ENCODE measurements around the gene CKAP2. TPM values are rescaled to one million over a fixed set of nuclear protein-coding genes. Genes with fewer than 3 reads are reported as not detected.

The CKAP2 gene
- total and polyA plus RNA-seq, 2 of the 8 experiments (the other 6 are each of a cell fraction or from before 2014, with no cell fraction given), result 8.3 to 70.7 TPM

DNA sequence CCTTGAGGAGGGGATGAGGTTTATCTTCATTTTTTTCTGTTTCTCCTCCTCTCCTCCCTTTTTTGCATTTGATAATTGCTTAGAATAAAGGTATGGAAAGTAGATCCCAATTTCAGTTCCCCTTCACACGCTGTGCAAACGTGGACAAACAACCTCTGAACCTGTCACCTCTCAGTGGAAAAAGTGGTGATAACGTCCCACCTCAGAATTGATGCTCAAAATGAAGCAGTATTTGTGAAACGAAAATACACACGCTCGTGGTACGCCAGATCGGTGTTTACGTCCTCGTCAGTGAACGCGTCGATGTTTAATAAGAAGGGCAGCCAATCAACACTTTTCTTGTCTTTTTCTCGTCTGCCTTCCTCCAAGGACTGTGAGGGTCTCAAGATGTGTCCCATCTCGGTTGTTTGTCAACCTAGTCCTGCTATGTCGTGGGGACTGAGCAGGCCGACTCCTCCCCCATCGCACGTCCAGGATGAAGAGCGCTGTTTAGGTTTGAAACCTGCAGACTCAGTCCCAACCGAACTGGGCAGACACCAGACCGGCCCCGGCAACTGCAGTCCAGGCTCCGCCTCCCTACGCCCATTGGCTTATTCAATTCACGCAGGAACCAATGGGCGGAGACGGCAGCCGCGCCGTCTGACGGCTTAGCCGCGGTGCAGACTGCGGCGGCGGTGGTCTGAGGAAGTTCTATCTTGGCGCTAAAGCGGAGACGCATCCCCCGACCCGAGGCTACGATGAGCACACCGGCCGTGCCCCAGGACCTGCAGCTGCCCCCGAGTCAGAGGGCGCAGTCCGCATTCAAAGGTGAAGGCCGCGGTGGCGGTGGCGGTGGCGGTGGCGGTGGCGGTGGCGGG is at the start of gene CKAP2 (continued):
- TF ChIP-seq, protein P1, sequence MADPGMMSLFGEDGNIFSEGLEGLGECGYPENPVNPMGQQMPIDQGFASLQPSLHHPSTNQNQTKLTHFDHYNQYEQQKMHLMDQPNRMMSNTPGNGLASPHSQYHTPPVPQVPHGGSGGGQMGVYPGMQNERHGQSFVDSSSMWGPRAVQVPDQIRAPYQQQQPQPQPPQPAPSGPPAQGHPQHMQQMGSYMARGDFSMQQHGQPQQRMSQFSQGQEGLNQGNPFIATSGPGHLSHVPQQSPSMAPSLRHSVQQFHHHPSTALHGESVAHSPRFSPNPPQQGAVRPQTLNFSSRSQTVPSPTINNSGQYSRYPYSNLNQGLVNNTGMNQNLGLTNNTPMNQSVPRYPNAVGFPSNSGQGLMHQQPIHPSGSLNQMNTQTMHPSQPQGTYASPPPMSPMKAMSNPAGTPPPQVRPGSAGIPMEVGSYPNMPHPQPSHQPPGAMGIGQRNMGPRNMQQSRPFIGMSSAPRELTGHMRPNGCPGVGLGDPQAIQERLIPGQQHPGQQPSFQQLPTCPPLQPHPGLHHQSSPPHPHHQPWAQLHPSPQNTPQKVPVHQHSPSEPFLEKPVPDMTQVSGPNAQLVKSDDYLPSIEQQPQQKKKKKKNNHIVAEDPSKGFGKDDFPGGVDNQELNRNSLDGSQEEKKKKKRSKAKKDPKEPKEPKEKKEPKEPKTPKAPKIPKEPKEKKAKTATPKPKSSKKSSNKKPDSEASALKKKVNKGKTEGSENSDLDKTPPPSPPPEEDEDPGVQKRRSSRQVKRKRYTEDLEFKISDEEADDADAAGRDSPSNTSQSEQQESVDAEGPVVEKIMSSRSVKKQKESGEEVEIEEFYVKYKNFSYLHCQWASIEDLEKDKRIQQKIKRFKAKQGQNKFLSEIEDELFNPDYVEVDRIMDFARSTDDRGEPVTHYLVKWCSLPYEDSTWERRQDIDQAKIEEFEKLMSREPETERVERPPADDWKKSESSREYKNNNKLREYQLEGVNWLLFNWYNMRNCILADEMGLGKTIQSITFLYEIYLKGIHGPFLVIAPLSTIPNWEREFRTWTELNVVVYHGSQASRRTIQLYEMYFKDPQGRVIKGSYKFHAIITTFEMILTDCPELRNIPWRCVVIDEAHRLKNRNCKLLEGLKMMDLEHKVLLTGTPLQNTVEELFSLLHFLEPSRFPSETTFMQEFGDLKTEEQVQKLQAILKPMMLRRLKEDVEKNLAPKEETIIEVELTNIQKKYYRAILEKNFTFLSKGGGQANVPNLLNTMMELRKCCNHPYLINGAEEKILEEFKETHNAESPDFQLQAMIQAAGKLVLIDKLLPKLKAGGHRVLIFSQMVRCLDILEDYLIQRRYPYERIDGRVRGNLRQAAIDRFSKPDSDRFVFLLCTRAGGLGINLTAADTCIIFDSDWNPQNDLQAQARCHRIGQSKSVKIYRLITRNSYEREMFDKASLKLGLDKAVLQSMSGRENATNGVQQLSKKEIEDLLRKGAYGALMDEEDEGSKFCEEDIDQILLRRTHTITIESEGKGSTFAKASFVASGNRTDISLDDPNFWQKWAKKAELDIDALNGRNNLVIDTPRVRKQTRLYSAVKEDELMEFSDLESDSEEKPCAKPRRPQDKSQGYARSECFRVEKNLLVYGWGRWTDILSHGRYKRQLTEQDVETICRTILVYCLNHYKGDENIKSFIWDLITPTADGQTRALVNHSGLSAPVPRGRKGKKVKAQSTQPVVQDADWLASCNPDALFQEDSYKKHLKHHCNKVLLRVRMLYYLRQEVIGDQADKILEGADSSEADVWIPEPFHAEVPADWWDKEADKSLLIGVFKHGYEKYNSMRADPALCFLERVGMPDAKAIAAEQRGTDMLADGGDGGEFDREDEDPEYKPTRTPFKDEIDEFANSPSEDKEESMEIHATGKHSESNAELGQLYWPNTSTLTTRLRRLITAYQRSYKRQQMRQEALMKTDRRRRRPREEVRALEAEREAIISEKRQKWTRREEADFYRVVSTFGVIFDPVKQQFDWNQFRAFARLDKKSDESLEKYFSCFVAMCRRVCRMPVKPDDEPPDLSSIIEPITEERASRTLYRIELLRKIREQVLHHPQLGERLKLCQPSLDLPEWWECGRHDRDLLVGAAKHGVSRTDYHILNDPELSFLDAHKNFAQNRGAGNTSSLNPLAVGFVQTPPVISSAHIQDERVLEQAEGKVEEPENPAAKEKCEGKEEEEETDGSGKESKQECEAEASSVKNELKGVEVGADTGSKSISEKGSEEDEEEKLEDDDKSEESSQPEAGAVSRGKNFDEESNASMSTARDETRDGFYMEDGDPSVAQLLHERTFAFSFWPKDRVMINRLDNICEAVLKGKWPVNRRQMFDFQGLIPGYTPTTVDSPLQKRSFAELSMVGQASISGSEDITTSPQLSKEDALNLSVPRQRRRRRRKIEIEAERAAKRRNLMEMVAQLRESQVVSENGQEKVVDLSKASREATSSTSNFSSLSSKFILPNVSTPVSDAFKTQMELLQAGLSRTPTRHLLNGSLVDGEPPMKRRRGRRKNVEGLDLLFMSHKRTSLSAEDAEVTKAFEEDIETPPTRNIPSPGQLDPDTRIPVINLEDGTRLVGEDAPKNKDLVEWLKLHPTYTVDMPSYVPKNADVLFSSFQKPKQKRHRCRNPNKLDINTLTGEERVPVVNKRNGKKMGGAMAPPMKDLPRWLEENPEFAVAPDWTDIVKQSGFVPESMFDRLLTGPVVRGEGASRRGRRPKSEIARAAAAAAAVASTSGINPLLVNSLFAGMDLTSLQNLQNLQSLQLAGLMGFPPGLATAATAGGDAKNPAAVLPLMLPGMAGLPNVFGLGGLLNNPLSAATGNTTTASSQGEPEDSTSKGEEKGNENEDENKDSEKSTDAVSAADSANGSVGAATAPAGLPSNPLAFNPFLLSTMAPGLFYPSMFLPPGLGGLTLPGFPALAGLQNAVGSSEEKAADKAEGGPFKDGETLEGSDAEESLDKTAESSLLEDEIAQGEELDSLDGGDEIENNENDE (IDR thresholded peaks at IDR 0.05; ENCODE audit: insufficient replicate concordance, low read length), result no peak
- TF ChIP-seq CTBP2 (IDR thresholded peaks at IDR 0.05; ENCODE audit: borderline replicate concordance, insufficient read depth, insufficient read length, low read length) (no peak), NANOG (IDR thresholded peaks at IDR 0.05; ENCODE audit: insufficient read depth, low read depth, low read length, poor library complexity, severe bottlenecking) (no peak), TEAD4 (IDR thresholded peaks at IDR 0.05; ENCODE audit: low read depth, low read length) (no peak), SUZ12 (IDR thresholded peaks at IDR 0.05; ENCODE audit: low read length) (no peak), RNF2 (IDR thresholded peaks at IDR 0.05; ENCODE audit: borderline replicate concordance, low read depth, low read length, missing control alignments, poor library complexity, severe bottlenecking) (no peak)
- TF ChIP-seq, protein P2, sequence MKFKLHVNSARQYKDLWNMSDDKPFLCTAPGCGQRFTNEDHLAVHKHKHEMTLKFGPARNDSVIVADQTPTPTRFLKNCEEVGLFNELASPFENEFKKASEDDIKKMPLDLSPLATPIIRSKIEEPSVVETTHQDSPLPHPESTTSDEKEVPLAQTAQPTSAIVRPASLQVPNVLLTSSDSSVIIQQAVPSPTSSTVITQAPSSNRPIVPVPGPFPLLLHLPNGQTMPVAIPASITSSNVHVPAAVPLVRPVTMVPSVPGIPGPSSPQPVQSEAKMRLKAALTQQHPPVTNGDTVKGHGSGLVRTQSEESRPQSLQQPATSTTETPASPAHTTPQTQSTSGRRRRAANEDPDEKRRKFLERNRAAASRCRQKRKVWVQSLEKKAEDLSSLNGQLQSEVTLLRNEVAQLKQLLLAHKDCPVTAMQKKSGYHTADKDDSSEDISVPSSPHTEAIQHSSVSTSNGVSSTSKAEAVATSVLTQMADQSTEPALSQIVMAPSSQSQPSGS (IDR thresholded peaks at IDR 0.05; ENCODE audit: low read length), result no peak

All from H1 (cell line).